Endodermal cell (in vitro differentiated cells): ENCODE measurements around the gene XKR8. TPM values are rescaled to one million over a fixed set of nuclear protein-coding genes. Genes with fewer than 3 reads are reported as not detected.

Experiments used
- DNase-seq: peaks from one replicate; pipeline ENCODE4 v3.0.0-alpha.2; 2017
- H3K27ac ChIP-seq: 2 replicates; pipeline ENCODE4 v1.5.1; 2013; ENCODE audit warnings: mild to moderate bottlenecking, low read depth, low read length, moderate library complexity
- H3K27me3 ChIP-seq: 2 replicates; pipeline ENCODE4 v1.6.1; 2013; ENCODE audit warnings: mild to moderate bottlenecking, low read length, moderate library complexity; ENCODE audit not compliant: insufficient read depth, control insufficient read depth, poor library complexity, severe bottlenecking
- H3K36me3 ChIP-seq: 2 replicates; pipeline ENCODE4 v1.7.0; 2013; ENCODE audit warnings: mild to moderate bottlenecking, low read length, moderate library complexity; ENCODE audit not compliant: control insufficient read depth, insufficient read depth
- H3K4me1 ChIP-seq: one replicate; pipeline ENCODE4 v1.7.0; 2013; ENCODE audit warnings: low read length; ENCODE audit not compliant: control insufficient read depth, insufficient read depth
- H3K4me3 ChIP-seq: 2 replicates; pipeline ENCODE4 v1.5.1; 2013; ENCODE audit warnings: mild to moderate bottlenecking, low read length, moderate library complexity
- H3K9ac ChIP-seq: 2 replicates; pipeline ENCODE4 v1.6.1; 2013; ENCODE audit warnings: mild to moderate bottlenecking, low read length, moderate library complexity; ENCODE audit not compliant: poor library complexity, severe bottlenecking; ENCODE audit errors: extremely low read depth
- H3K9me3 ChIP-seq: 2 replicates; pipeline ENCODE4 v1.6.1; 2013; ENCODE audit warnings: mild to moderate bottlenecking, low read length, moderate library complexity; ENCODE audit not compliant: control insufficient read depth
- H3K27ac Mint-ChIP-seq: 2 replicates; pipeline ENCODE4 v1.8.0; 2020; ENCODE audit warnings: mixed read lengths
- H3K27me3 Mint-ChIP-seq: 2 replicates; pipeline ENCODE4 v1.8.0; 2021; ENCODE audit warnings: mild to moderate bottlenecking, mixed read lengths; ENCODE audit not compliant: insufficient read depth
- H3K36me3 Mint-ChIP-seq: 2 replicates; pipeline ENCODE4 v1.8.0; 2020; ENCODE audit warnings: low read depth, mixed read lengths
- H3K4me1 Mint-ChIP-seq: 2 replicates; pipeline ENCODE4 v1.8.0; 2020; ENCODE audit warnings: mixed read lengths
- H3K4me3 Mint-ChIP-seq: 2 replicates; pipeline ENCODE4 v1.8.0; 2020; ENCODE audit warnings: mild to moderate bottlenecking, moderate library complexity, mixed read lengths
- H3K9me3 Mint-ChIP-seq: 2 replicates; pipeline ENCODE4 v1.8.0; 2020; ENCODE audit warnings: mild to moderate bottlenecking, mixed read lengths
- CTCF ChIP-seq: fragments of 200-600 bp; sonication (generic); conservative IDR thresholded peaks from 2 replicates; pipeline ENCODE4 v1.5.0; 2021; ENCODE audit warnings: antibody characterized with exemption, mild to moderate bottlenecking
- WGBS, 2 experiments: methylation state at CpG; one replicate each; pipeline versions ENCODE4 v1.1.5 to v1.1.7; 2013; ENCODE audit warnings: missing lambda C conversion rate in 2 of 2, mixed read lengths in 1 of 2; ENCODE audit not compliant: insufficient coverage in 1 of 2, insufficient read length in 1 of 2; 5-methylcytosine and 5-hydroxymethylcytosine counted together
- total RNA-seq, 2 donors: library from RNA; stranded (reverse); fragmentation: NEBNext Ultra II Directional in 1 of 2; extraction: Animal tissue kit (Norgen Biotek cat#: 25700) in 1 of 2; gene quantifications; 2 replicates in 1 of 2; 3 replicates in 1 of 2; pipeline ENCODE4 v1.2.1, GENCODE V29; 2021

Gene XKR8
- total RNA-seq, 2 donors from 2014 or later: 17.5 to 17.7 TPM

GRCh38 chr1:27922272-27922671, 37.5 kb upstream of the XKR8 start:
- Mint-ChIP-seq H3K4me1 (no peaks in the 10 kb centered on the region), H3K27me3 (peaks cover 15% of the 10 kb centered on the region), H3K9me3 (no peaks in the 10 kb centered on the region), H3K4me3 (no peak overlapping the region), H3K27ac (no peak overlapping the region), H3K36me3 (no peaks in the 10 kb centered on the region)
- H3K4me1 ChIP-seq: no peaks in the 10 kb centered on the region
- H3K27me3 ChIP-seq: peaks cover 15% of the 10 kb centered on the region
- no peak overlapping the region for H3K4me3 ChIP-seq
- DNase-seq: no peak
- H3K36me3 ChIP-seq: no peaks in the 10 kb centered on the region
- no peak overlapping the region for H3K9ac ChIP-seq
- no peak for TF ChIP-seq CTCF
- 93% methylated on average over 3 of the region's 3 CpGs; no CpG with 5 or more reads in 1 of the 2 experiments for whole genome bisulfite sequencing, 2 experiments
- H3K27ac ChIP-seq: no peak overlapping the region
- H3K9me3 ChIP-seq: no peaks in the 10 kb centered on the region

GRCh38 chr1:27928216-27928954, 31.4 kb upstream of the XKR8 start:
- Mint-ChIP-seq H3K4me1 (peaks cover 4% of the 10 kb centered on the region), H3K36me3 (no peaks in the 10 kb centered on the region), H3K9me3 (no peaks in the 10 kb centered on the region), H3K4me3 (no peak overlapping the region), H3K27me3 (no peaks in the 10 kb centered on the region), H3K27ac (no peak overlapping the region)
- Histone ChIP-seq H3K4me3 (no peak overlapping the region), H3K27me3 (no peaks in the 10 kb centered on the region), H3K9ac (no peak overlapping the region), H3K27ac (no peak overlapping the region), H3K36me3 (no peaks in the 10 kb centered on the region), H3K4me1 (no peaks in the 10 kb centered on the region), H3K9me3 (no peaks in the 10 kb centered on the region)
- TF ChIP-seq CTCF: peak; percentile 51
- no peak for DNase-seq
- 86 to 100% methylated on average over 1 to 3 of the region's 5 CpGs for WGBS, 2 experiments

GRCh38 chr1:27931184-27931583, 28.6 kb upstream of the XKR8 start:
- H3K9me3 Mint-ChIP-seq: no peaks in the 10 kb centered on the region
- Histone ChIP-seq H3K27me3 (no peaks in the 10 kb centered on the region), H3K36me3 (no peaks in the 10 kb centered on the region), H3K9me3 (no peaks in the 10 kb centered on the region), H3K4me3 (no peak overlapping the region), H3K27ac (no peak overlapping the region), H3K4me1 (no peaks in the 10 kb centered on the region), H3K9ac (no peak overlapping the region)
- H3K4me3 Mint-ChIP-seq: no peak overlapping the region
- no peaks in the 10 kb centered on the region for H3K36me3 Mint-ChIP-seq
- no peak for DNase-seq
- no peak for TF ChIP-seq CTCF
- H3K27me3 Mint-ChIP-seq: peaks cover 6% of the 10 kb centered on the region
- 95% methylated on average over 6 of the region's 6 CpGs; no CpG with 5 or more reads in 1 of the 2 experiments for WGBS, 2 experiments
- H3K4me1 Mint-ChIP-seq: peaks cover 18% of the 10 kb centered on the region
- no peak overlapping the region for H3K27ac Mint-ChIP-seq
